ENCODE data around the gene PDE7B. TPM values are rescaled to one million over a fixed set of nuclear protein-coding genes. Genes with fewer than 3 reads are reported as not detected.

The PDE7B gene
- total RNA-seq, 1 donor from 2014 or later = 0.53 TPM

DNA sequence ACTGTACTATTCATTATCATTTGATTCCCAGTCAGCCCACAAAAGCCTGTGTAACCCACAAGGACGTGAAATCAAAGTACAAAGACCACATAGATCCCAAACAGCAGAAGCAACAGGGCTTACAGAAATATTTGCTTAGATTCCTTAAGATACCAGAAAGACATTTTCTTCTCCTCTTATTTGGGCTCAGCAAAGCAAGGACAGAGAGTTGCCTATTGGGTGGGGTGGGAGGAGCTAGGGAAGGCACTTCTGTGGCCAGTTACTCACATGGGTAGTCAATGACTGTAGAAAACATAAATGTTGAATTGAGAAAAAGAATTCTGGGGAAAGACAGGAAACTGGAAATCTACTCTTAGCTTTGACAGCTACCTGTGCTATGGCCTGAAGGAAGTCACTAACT, 19.8 kb downstream of the PDE7B start:
- Histone ChIP-seq H3K4me3 (ENCODE audit: low read depth, low read length) (no peak overlapping the region), H3K27me3 (ENCODE audit: control insufficient read depth, insufficient read depth, low read length) (no peaks in the 10 kb centered on the region), H3K36me3 (ENCODE audit: control insufficient read depth, insufficient read depth, low read length) (no peaks in the 10 kb centered on the region)
- TF ChIP-seq, protein P1, sequence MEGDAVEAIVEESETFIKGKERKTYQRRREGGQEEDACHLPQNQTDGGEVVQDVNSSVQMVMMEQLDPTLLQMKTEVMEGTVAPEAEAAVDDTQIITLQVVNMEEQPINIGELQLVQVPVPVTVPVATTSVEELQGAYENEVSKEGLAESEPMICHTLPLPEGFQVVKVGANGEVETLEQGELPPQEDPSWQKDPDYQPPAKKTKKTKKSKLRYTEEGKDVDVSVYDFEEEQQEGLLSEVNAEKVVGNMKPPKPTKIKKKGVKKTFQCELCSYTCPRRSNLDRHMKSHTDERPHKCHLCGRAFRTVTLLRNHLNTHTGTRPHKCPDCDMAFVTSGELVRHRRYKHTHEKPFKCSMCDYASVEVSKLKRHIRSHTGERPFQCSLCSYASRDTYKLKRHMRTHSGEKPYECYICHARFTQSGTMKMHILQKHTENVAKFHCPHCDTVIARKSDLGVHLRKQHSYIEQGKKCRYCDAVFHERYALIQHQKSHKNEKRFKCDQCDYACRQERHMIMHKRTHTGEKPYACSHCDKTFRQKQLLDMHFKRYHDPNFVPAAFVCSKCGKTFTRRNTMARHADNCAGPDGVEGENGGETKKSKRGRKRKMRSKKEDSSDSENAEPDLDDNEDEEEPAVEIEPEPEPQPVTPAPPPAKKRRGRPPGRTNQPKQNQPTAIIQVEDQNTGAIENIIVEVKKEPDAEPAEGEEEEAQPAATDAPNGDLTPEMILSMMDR (IDR thresholded peaks at IDR 0.05; ENCODE audit: insufficient read depth, low read length, severe bottlenecking) = no peak
- DNase-seq (ENCODE audit: low read depth) (peak; percentile 5), FAIRE-seq (no peak)

DNA sequence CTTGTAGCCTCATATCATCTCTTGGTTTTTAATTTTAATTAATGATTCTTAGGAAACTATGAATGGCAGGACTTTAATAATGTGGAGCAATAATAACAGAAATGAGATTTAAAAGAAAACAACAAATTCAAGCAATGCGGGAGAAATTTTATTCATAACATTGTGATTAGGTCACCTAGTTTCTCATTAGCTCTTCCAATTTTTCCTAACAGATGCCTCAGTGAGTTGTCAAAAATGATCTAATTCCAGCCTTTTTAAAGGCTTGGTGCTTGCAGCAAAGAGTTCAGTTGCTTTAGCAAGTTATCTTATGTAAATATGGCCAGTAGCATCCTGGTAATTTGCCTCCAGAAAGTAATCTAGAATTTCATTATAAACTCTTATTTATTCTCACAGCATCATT, 20.4 kb downstream of the PDE7B start:
- no peak for FAIRE-seq

DNA sequence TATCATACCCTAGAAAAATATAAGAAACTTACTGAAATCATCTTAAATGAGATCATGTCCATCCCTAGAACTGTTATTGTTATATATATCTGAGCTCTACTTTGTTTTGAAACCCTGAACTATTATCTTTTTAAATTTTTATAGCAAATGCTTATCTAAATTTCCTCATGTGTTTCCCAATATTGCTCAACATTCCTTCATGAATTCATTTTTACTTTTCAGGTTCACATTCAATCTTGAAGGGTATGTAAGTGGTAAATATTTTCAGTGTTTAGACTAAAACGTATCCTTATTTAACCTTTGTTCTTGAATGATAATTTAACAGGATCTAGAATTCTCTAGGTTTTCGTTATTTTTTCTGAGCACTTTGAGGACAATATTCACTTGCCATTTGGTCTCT, 23.9 kb downstream of the PDE7B start:
- Histone ChIP-seq H3K27me3 (ENCODE audit: control insufficient read depth, insufficient read depth, low read length) (no peaks in the 10 kb centered on the region), H3K36me3 (ENCODE audit: control insufficient read depth, insufficient read depth, low read length) (no peaks in the 10 kb centered on the region), H3K4me3 (ENCODE audit: low read depth, low read length) (no peak overlapping the region)
- FAIRE-seq (no peak), DNase-seq (ENCODE audit: low read depth) (no peak)
- TF ChIP-seq, protein P1 (IDR thresholded peaks at IDR 0.05; ENCODE audit: insufficient read depth, low read length, severe bottlenecking) = no peak

More for the DNA sequence above, 20.4 kb downstream of the PDE7B start:
- TF ChIP-seq, protein P1 (IDR thresholded peaks at IDR 0.05; ENCODE audit: insufficient read depth, low read length, severe bottlenecking) = no peak
- Histone ChIP-seq H3K27me3 (ENCODE audit: control insufficient read depth, insufficient read depth, low read length) (no peaks in the 10 kb centered on the region), H3K36me3 (ENCODE audit: control insufficient read depth, insufficient read depth, low read length) (no peaks in the 10 kb centered on the region), H3K4me3 (ENCODE audit: low read depth, low read length) (no peak overlapping the region)
- no peak for DNase-seq (ENCODE audit: low read depth)

DNA sequence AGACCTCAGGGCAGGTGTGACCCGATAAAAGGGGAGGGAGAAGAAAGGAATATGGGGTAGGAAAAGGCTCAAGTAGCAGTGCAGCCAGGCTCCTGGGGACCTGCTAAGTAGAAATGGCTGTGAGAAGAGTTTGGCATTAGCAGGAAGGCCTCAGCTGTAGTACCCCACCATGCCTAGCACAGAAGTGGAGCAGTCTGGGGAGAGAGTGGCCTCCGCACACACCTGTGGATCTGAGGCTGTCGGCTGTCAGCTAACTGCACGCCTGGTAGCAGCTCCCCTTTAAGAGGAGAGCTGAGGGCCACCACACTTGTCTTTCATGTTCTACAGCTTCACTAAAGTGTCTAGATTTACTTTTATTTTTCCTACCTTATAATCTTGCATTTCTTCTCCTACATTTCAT, 24.6 kb downstream of the PDE7B start:
- no peak overlapping the region for H3K4me3 ChIP-seq (ENCODE audit: low read depth, low read length)
- TF ChIP-seq, protein P1 (IDR thresholded peaks at IDR 0.05; ENCODE audit: insufficient read depth, low read length, severe bottlenecking) = no peak
- H3K36me3 ChIP-seq (ENCODE audit: control insufficient read depth, insufficient read depth, low read length) = no peaks in the 10 kb centered on the region
- FAIRE-seq (no peak), DNase-seq (ENCODE audit: low read depth) (no peak)
- no peaks in the 10 kb centered on the region for H3K27me3 ChIP-seq (ENCODE audit: control insufficient read depth, insufficient read depth, low read length)

DNA sequence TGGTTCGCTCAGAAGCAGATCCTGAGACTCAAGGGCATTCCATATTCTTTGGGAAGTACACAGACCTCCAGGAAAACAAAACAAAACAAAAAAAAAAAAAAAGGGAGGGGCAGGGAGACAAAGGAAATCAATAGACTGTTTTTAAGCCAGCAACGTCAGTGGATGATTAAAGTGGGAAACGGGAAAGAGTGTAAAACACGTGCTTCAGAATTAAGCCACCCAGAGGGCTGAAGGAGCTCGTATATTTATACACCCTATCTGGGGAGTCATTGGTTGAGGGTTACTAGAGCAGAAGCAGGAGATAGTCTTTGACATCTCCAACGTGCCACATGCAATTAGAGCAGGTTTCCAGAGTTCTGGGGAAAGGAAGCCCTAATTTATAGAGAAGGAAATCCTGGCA, 26.2 kb downstream of the PDE7B start:
- H3K36me3 ChIP-seq (ENCODE audit: control insufficient read depth, insufficient read depth, low read length) = no peaks in the 10 kb centered on the region
- FAIRE-seq (no peak), DNase-seq (ENCODE audit: low read depth) (no peak)
- no peak overlapping the region for H3K4me3 ChIP-seq (ENCODE audit: low read depth, low read length)
- no peaks in the 10 kb centered on the region for H3K27me3 ChIP-seq (ENCODE audit: control insufficient read depth, insufficient read depth, low read length)
- TF ChIP-seq, protein P1 (IDR thresholded peaks at IDR 0.05; ENCODE audit: insufficient read depth, low read length, severe bottlenecking) = no peak
